Parathyroid adenoma (tissue), 2 donors: ENCODE data around the gene CES2.

Experiments
- H2AFZ ChIP-seq: fragments of 300-600 bp; sonication (generic); one replicate; pipeline ENCODE4 v1.7.0; 2017; ENCODE audit warnings: antibody characterized with exemption, mild to moderate bottlenecking
- H3K27ac ChIP-seq: fragments of 300-600 bp; sonication (generic); one replicate; pipeline ENCODE4 v1.7.0; 2017
- H3K27me3 ChIP-seq: fragments of 300-600 bp; sonication (generic); one replicate; pipeline ENCODE4 v1.7.0; 2017; ENCODE audit warnings: low read length; ENCODE audit not compliant: control insufficient read depth, insufficient read depth
- H3K36me3 ChIP-seq: fragments of 300-600 bp; sonication (generic); one replicate; pipeline ENCODE4 v1.7.0; 2017; ENCODE audit warnings: low read length; ENCODE audit not compliant: control insufficient read depth, insufficient read depth
- H3K4me1 ChIP-seq: fragments of 300-600 bp; sonication (generic); one replicate; pipeline ENCODE4 v1.7.0; 2017; ENCODE audit warnings: control low read depth
- H3K4me2 ChIP-seq: fragments of 300-600 bp; sonication (generic); one replicate; pipeline ENCODE4 v1.7.0; 2017; ENCODE audit warnings: low read length
- H3K4me3 ChIP-seq: fragments of 300-600 bp; sonication (generic); one replicate; pipeline ENCODE4 v1.7.0; 2017; ENCODE audit warnings: low read depth, low read length
- H3K79me2 ChIP-seq: fragments of 300-600 bp; sonication (generic); one replicate; pipeline ENCODE4 v1.7.0; 2017; ENCODE audit warnings: control low read depth
- H3K9ac ChIP-seq: fragments of 300-600 bp; sonication (generic); one replicate; pipeline ENCODE4 v1.7.0; 2017; ENCODE audit warnings: mild to moderate bottlenecking
- H3K9me3 ChIP-seq: fragments of 300-600 bp; sonication (generic); one replicate; pipeline ENCODE4 v1.7.0; 2017; ENCODE audit warnings: low read length; ENCODE audit not compliant: control insufficient read depth
- CTCF ChIP-seq: fragments of 300-600 bp; sonication (generic); IDR thresholded peaks from one replicate; pipeline ENCODE4 v1.7.0; 2017; ENCODE audit warnings: antibody characterized with exemption, mild to moderate bottlenecking
- donor health status: primary hyperparathyroidism.

Gene CES2

GRCh38 chr16:66904846-66905632, 30.3 kb upstream of the CES2 start:
- no peaks in the 10 kb centered on the region for H3K27me3 ChIP-seq
- H3K27ac ChIP-seq = peak overlapping the region; percentile 75
- peaks cover 46% of the 10 kb centered on the region for H3K4me1 ChIP-seq
- no peak overlapping the region for H3K9ac ChIP-seq
- peak overlapping the region; percentile 86 for H2AFZ ChIP-seq
- H3K4me2 ChIP-seq = peak overlapping the region; percentile 13
- H3K36me3 ChIP-seq = no peaks in the 10 kb centered on the region
- no peaks in the 10 kb centered on the region for H3K9me3 ChIP-seq
- H3K4me3 ChIP-seq = no peak overlapping the region
- no peaks in the 10 kb centered on the region for H3K79me2 ChIP-seq
- TF ChIP-seq CTCF = no peak

- H3K27ac ChIP-seq = peak overlapping the region; percentile 75
- H3K4me2 ChIP-seq = peak overlapping the region; percentile 13
- H3K9ac ChIP-seq = no peak overlapping the region
- no peak overlapping the region for H3K4me3 ChIP-seq
- peak overlapping the region; percentile 86 for H2AFZ ChIP-seq
- H3K9me3 ChIP-seq = no peaks in the 10 kb centered on the region
- H3K4me1 ChIP-seq = peaks cover 38% of the 10 kb centered on the region
- TF ChIP-seq CTCF = no peak
- H3K36me3 ChIP-seq = no peaks in the 10 kb centered on the region
- H3K27me3 ChIP-seq = no peaks in the 10 kb centered on the region
- no peaks in the 10 kb centered on the region for H3K79me2 ChIP-seq
These were observed 29.4 kb upstream of the CES2 start for GRCh38 chr16:66905633-66906539.

GRCh38 chr16:66906916-66907836, 28.1 kb upstream of the CES2 start:
- H3K4me1 ChIP-seq = peaks cover 29% of the 10 kb centered on the region

GRCh38 chr16:66908116-66908515, 27.2 kb upstream of the CES2 start:
- Histone ChIP-seq H3K27ac (no peak overlapping the region), H3K79me2 (no peaks in the 10 kb centered on the region), H3K9ac (no peak overlapping the region), H3K9me3 (no peaks in the 10 kb centered on the region), H3K36me3 (no peaks in the 10 kb centered on the region), H2AFZ (no peak overlapping the region), H3K4me1 (peaks cover 29% of the 10 kb centered on the region), H3K4me3 (no peak overlapping the region), H3K27me3 (no peaks in the 10 kb centered on the region), H3K4me2 (no peak overlapping the region)
- no peak for TF ChIP-seq CTCF

More at GRCh38 chr16:66906916-66907836, 28.1 kb upstream of the CES2 start:
- H3K36me3 ChIP-seq = no peaks in the 10 kb centered on the region
- H3K4me3 ChIP-seq = no peak overlapping the region
- no peak overlapping the region for H3K9ac ChIP-seq
- peak overlapping the region; percentile 75 for H3K27ac ChIP-seq
- H3K27me3 ChIP-seq = no peaks in the 10 kb centered on the region
- TF ChIP-seq CTCF = no peak
- peak overlapping the region; percentile 53 for H2AFZ ChIP-seq
- H3K79me2 ChIP-seq = no peaks in the 10 kb centered on the region
- H3K4me2 ChIP-seq = no peak overlapping the region
- H3K9me3 ChIP-seq = no peaks in the 10 kb centered on the region
